ENCODE data around the gene CLEC1B. TPM values are rescaled to one million over a fixed set of nuclear protein-coding genes. Genes with fewer than 3 reads are reported as not detected.

CLEC1B gene
- total RNA-seq, 1 experiment from 2014 or later, result not detected

DNA sequence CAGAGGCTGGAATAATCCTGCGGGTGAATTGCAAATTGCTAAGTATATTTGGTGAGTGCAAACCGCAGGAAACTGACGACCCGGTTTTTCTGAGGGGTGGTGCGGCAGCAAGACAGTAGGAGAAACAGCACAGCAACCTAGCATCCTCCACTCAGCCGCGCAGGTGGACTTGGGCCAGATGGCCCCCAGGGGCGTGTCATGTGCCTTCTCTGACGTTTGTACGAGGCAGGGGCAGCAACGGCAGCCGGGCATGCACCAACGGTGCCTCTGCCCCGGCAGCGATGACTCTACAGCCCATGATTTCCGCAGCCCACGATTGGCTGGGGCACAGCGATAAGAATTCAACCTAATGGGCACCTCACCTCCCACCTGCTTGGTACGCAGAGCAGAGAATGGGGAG is 55.7 kb downstream of the CLEC1B start:
- RAD21 ChIA-PET (ENCODE audit: low non-redundant PET in 1 of 2, low total read pairs in 2 of 2, uncharacterized antibody in 2 of 2, unreplicated experiment in 2 of 2), result no interaction called here
- no peaks in the 10 kb centered on the region for H3K4me1 ChIP-seq (ENCODE audit: control insufficient read depth in 1 of 2, insufficient read depth in 2 of 2, low read length in 2 of 2)
- no peaks in the 10 kb centered on the region for H3K9me2 ChIP-seq (ENCODE audit: insufficient read depth)
- POLR2A ChIA-PET, result no interaction called here
- no peak overlapping the region for H3K9ac ChIP-seq (ENCODE audit: low read length)
- H3K27me3 ChIP-seq (ENCODE audit: insufficient read depth, low read length), result peaks cover 64% of the 10 kb centered on the region
- TF ChIP-seq SIN3A (IDR thresholded peaks at IDR 0.05; ENCODE audit: low read depth) (no peak), ZFX (IDR thresholded peaks at IDR 0.05) (no peak)
- TF ChIP-seq, protein P1, sequence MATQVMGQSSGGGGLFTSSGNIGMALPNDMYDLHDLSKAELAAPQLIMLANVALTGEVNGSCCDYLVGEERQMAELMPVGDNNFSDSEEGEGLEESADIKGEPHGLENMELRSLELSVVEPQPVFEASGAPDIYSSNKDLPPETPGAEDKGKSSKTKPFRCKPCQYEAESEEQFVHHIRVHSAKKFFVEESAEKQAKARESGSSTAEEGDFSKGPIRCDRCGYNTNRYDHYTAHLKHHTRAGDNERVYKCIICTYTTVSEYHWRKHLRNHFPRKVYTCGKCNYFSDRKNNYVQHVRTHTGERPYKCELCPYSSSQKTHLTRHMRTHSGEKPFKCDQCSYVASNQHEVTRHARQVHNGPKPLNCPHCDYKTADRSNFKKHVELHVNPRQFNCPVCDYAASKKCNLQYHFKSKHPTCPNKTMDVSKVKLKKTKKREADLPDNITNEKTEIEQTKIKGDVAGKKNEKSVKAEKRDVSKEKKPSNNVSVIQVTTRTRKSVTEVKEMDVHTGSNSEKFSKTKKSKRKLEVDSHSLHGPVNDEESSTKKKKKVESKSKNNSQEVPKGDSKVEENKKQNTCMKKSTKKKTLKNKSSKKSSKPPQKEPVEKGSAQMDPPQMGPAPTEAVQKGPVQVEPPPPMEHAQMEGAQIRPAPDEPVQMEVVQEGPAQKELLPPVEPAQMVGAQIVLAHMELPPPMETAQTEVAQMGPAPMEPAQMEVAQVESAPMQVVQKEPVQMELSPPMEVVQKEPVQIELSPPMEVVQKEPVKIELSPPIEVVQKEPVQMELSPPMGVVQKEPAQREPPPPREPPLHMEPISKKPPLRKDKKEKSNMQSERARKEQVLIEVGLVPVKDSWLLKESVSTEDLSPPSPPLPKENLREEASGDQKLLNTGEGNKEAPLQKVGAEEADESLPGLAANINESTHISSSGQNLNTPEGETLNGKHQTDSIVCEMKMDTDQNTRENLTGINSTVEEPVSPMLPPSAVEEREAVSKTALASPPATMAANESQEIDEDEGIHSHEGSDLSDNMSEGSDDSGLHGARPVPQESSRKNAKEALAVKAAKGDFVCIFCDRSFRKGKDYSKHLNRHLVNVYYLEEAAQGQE (IDR thresholded peaks at IDR 0.05; ENCODE audit: low read depth), result no peak
- no peaks in the 10 kb centered on the region for H3K36me3 ChIP-seq (ENCODE audit: control insufficient read depth in 1 of 2, insufficient read depth in 2 of 2, low read length in 2 of 2)
- no peak for DNase-seq (ENCODE audit: low read depth, low spot score)
- no peak overlapping the region for H3K4me2 ChIP-seq (ENCODE audit: low read length)
- no peaks in the 10 kb centered on the region for H3K79me2 ChIP-seq (ENCODE audit: insufficient read depth, low read length)
- no TSS peak for BruUV-seq (replicated peaks)
- CTCF ChIA-PET, result interaction anchor here (1.1 kb wide), 1 partner anchor 194 kb away, joined by 3 read pairs; no protein-coding TSS in a partner anchor
- no peak for ATAC-seq
- H2AFZ ChIP-seq (ENCODE audit: low read depth, low read length, poor library complexity, severe bottlenecking), result no peak overlapping the region
- H3K9me3 ChIP-seq (ENCODE audit: control insufficient read depth in 1 of 2, insufficient read depth in 1 of 2, low read depth in 1 of 2, low read length in 2 of 2), result no peaks in the 10 kb centered on the region
- no peaks in the 10 kb centered on the region for H4K20me1 ChIP-seq (ENCODE audit: insufficient read depth)
- H3K4me3 ChIP-seq (replicated peaks in 1 of 2; ENCODE audit: low read depth in 1 of 2, low read length in 2 of 2), result no peak overlapping the region
- H3K27ac ChIP-seq (ENCODE audit: low read depth, low read length), result no peak overlapping the region
- intact Hi-C loops (cut with micrococcal nuclease), result loop anchor here (5.0 kb wide), 1 partner anchor 199 kb away; no protein-coding TSS in a partner anchor

Other genes with a start within 250 kb of the CLEC1B start
- not detected for gene CD69, start 238.2 kb downstream of the CLEC1B start, total RNA-seq (2021; ENCODE audit: unreplicated experiment)
- gene KLRF1, start 171.6 kb downstream of the CLEC1B start, total RNA-seq (2021; ENCODE audit: unreplicated experiment), result not detected
- gene CLEC2B, start 129.8 kb downstream of the CLEC1B start, total RNA-seq (2021; ENCODE audit: unreplicated experiment), result not detected
- gene KLRF2, start 117.6 kb downstream of the CLEC1B start, total RNA-seq (2021; ENCODE audit: unreplicated experiment), result not detected
- not detected for gene CLEC2A, start 66.8 kb downstream of the CLEC1B start, total RNA-seq (2021; ENCODE audit: unreplicated experiment)
- not detected for gene CLEC12A, start 27.7 kb downstream of the CLEC1B start, total RNA-seq (2021; ENCODE audit: unreplicated experiment)
- gene CLEC12B, start 11.5 kb upstream of the CLEC1B start, total RNA-seq (2021; ENCODE audit: unreplicated experiment), result not detected
- not detected for gene CLEC9A, start 31.6 kb upstream of the CLEC1B start, total RNA-seq (2021; ENCODE audit: unreplicated experiment)
- not detected for gene CLEC1A, start 99.9 kb upstream of the CLEC1B start, total RNA-seq (2021; ENCODE audit: unreplicated experiment)
- gene CLEC7A, start 131.1 kb upstream of the CLEC1B start, total RNA-seq (2021; ENCODE audit: unreplicated experiment), result not detected
- 0.12 TPM for gene OLR1, start 173.0 kb upstream of the CLEC1B start, total RNA-seq (2021; ENCODE audit: unreplicated experiment)
- gene TMEM52B, start 179.9 kb upstream of the CLEC1B start, total RNA-seq (2021; ENCODE audit: unreplicated experiment), result not detected
- gene GABARAPL1, start 213.8 kb upstream of the CLEC1B start, total RNA-seq (2021; ENCODE audit: unreplicated experiment), result 35.5 TPM

Measured in HCT116 (cell line).